NT2/D1 (cell line): Measurements from ENCODE around the gene PMM1.

Experiments used
- DNase-seq: peaks from one replicate; pipeline ENCODE4 v3.0.0-alpha.2; 2011; ENCODE audit warnings: low read depth, low spot score
- H3K27me3 ChIP-seq: 2 replicates; pipeline ENCODE4 v1.6.0; 2011; ENCODE audit warnings: mild to moderate bottlenecking; ENCODE audit not compliant: insufficient read length, insufficient read depth
- H3K36me3 ChIP-seq: 2 replicates; pipeline ENCODE4 v1.6.1; 2011; ENCODE audit warnings: mild to moderate bottlenecking, low read length, mixed read lengths; ENCODE audit not compliant: insufficient read depth, insufficient read length
- H3K4me1 ChIP-seq: 2 replicates; pipeline ENCODE4 v1.5.1; 2011; ENCODE audit not compliant: insufficient read depth, insufficient read length
- H3K4me3 ChIP-seq: 2 replicates; pipeline ENCODE4 v1.5.1; 2011; ENCODE audit warnings: low read depth; ENCODE audit not compliant: insufficient read length
- H3K9ac ChIP-seq: 2 replicates; pipeline ENCODE4 v1.6.0; 2011; ENCODE audit warnings: low read depth; ENCODE audit not compliant: insufficient read length
- H3K9me3 ChIP-seq: 2 replicates; pipeline ENCODE4 v1.5.1; 2011; ENCODE audit warnings: mild to moderate bottlenecking, low read length; ENCODE audit not compliant: insufficient read depth
- SUZ12 ChIP-seq: IDR thresholded peaks from 2 replicates; pipeline ENCODE4 v1.6.1; 2011; ENCODE audit not compliant: insufficient read length, insufficient read depth; ENCODE audit errors: extremely low read depth
- YY1 ChIP-seq: IDR thresholded peaks from 2 replicates; pipeline ENCODE4 v1.6.1; 2011; ENCODE audit not compliant: insufficient read length, insufficient read depth
- ZNF274 ChIP-seq: IDR thresholded peaks from 2 replicates; pipeline ENCODE4 v1.6.1; 2011; ENCODE audit warnings: mild to moderate bottlenecking, low read depth, low read length

Gene PMM1

GRCh38 chr22:41540365-41540764, 49.3 kb downstream of the PMM1 start:
- Histone ChIP-seq H3K36me3 (peaks cover 46% of the 10 kb centered on the region), H3K4me1 (peaks cover 4% of the 10 kb centered on the region), H3K27me3 (no peaks in the 10 kb centered on the region), H3K4me3 (no peak overlapping the region), H3K9me3 (no peaks in the 10 kb centered on the region), H3K9ac (no peak overlapping the region)
- no peak for TF ChIP-seq ZNF274
- TF ChIP-seq SUZ12, result no peak
- no peak for TF ChIP-seq YY1
- no peak for DNase-seq

- Histone ChIP-seq H3K4me3 (no peak overlapping the region), H3K36me3 (peaks cover 47% of the 10 kb centered on the region), H3K9me3 (no peaks in the 10 kb centered on the region), H3K9ac (no peak overlapping the region), H3K4me1 (peaks cover 4% of the 10 kb centered on the region), H3K27me3 (no peaks in the 10 kb centered on the region)
- no peak for DNase-seq
- TF ChIP-seq YY1, result no peak
- TF ChIP-seq SUZ12, result no peak
- TF ChIP-seq ZNF274, result no peak
Measured at GRCh38 chr22:41540006-41540315, 49.7 kb downstream of the PMM1 start.

GRCh38 chr22:41539146-41540005, 50.3 kb downstream of the PMM1 start:
- Histone ChIP-seq H3K4me3 (no peak overlapping the region), H3K27me3 (no peaks in the 10 kb centered on the region), H3K9ac (no peak overlapping the region), H3K9me3 (no peaks in the 10 kb centered on the region), H3K4me1 (peaks cover 4% of the 10 kb centered on the region), H3K36me3 (peaks cover 51% of the 10 kb centered on the region)
- no peak for DNase-seq
- TF ChIP-seq SUZ12 (no peak), YY1 (no peak), ZNF274 (no peak)

GRCh38 chr22:41538583-41538982, 51.1 kb downstream of the PMM1 start:
- TF ChIP-seq ZNF274, result no peak
- TF ChIP-seq SUZ12, result no peak
- no peak for TF ChIP-seq YY1
- Histone ChIP-seq H3K27me3 (no peaks in the 10 kb centered on the region), H3K4me3 (no peak overlapping the region), H3K36me3 (peaks cover 56% of the 10 kb centered on the region), H3K4me1 (peaks cover 4% of the 10 kb centered on the region), H3K9me3 (no peaks in the 10 kb centered on the region), H3K9ac (no peak overlapping the region)
- DNase-seq, result no peak

GRCh38 chr22:41537203-41537602, 52.4 kb downstream of the PMM1 start:
- no peak for TF ChIP-seq ZNF274
- no peak for TF ChIP-seq SUZ12
- no peak for TF ChIP-seq YY1
- no peak overlapping the region for H3K4me3 ChIP-seq
- H3K9ac ChIP-seq, result peak overlapping the region; percentile 32
- peaks cover 65% of the 10 kb centered on the region for H3K36me3 ChIP-seq
- no peaks in the 10 kb centered on the region for H3K9me3 ChIP-seq
- DNase-seq, result no peak
- H3K27me3 ChIP-seq, result no peaks in the 10 kb centered on the region
- peaks cover 11% of the 10 kb centered on the region for H3K4me1 ChIP-seq

GRCh38 chr22:41535244-41535643, 54.4 kb downstream of the PMM1 start:
- TF ChIP-seq YY1, result no peak
- TF ChIP-seq ZNF274, result no peak
- no peak for TF ChIP-seq SUZ12
- H3K9me3 ChIP-seq, result no peaks in the 10 kb centered on the region
- H3K36me3 ChIP-seq, result peaks cover 70% of the 10 kb centered on the region
- DNase-seq, result no peak
- no peak overlapping the region for H3K9ac ChIP-seq
- peaks cover 18% of the 10 kb centered on the region for H3K4me1 ChIP-seq
- no peaks in the 10 kb centered on the region for H3K27me3 ChIP-seq
- H3K4me3 ChIP-seq, result no peak overlapping the region

- Histone ChIP-seq H3K9ac (no peak overlapping the region), H3K9me3 (no peaks in the 10 kb centered on the region), H3K27me3 (no peaks in the 10 kb centered on the region), H3K36me3 (peaks cover 67% of the 10 kb centered on the region), H3K4me1 (peaks cover 18% of the 10 kb centered on the region), H3K4me3 (no peak overlapping the region)
- DNase-seq, result no peak
- no peak for TF ChIP-seq YY1
- no peak for TF ChIP-seq ZNF274
- TF ChIP-seq SUZ12, result no peak
Measured at GRCh38 chr22:41534219-41534618, 55.4 kb downstream of the PMM1 start.
